HEK293 (cell line): ENCODE measurements around the gene CHKA.

ENCODE experiments used
- BCL6B ChIP-seq: fragments of 450-650 bp; formaldehyde crosslinking; IDR thresholded peaks from 2 replicates; pipeline ENCODE4 v1.5.1; 2017; ENCODE audit warnings: missing biosample characterization, missing genetic modification characterization
- KLF9 ChIP-seq: fragments of 450-650 bp; formaldehyde crosslinking; IDR thresholded peaks from 2 replicates; pipeline ENCODE4 v1.5.1; 2016; ENCODE audit warnings: missing biosample characterization, missing genetic modification characterization, low read depth
- PRDM1 ChIP-seq: fragments of 450-650 bp; formaldehyde crosslinking; IDR thresholded peaks from 2 replicates; pipeline ENCODE4; 2016; ENCODE audit warnings: missing biosample characterization, missing genetic modification characterization
- PRDM10 ChIP-seq: fragments of 450-650 bp; formaldehyde crosslinking; IDR thresholded peaks from 2 replicates; pipeline ENCODE4 v1.5.1; 2016; ENCODE audit warnings: missing biosample characterization, missing genetic modification characterization
- SCRT1 ChIP-seq: fragments of 450-650 bp; formaldehyde crosslinking; IDR thresholded peaks from 2 replicates; pipeline ENCODE4 v1.5.1; 2016; ENCODE audit warnings: missing biosample characterization, missing genetic modification characterization, borderline replicate concordance
- SCRT2 ChIP-seq: fragments of 450-650 bp; formaldehyde crosslinking; IDR thresholded peaks from 2 replicates; pipeline ENCODE4 v1.5.1; 2016; ENCODE audit warnings: missing biosample characterization, missing genetic modification characterization
- SP3 ChIP-seq: fragments of 450-650 bp; formaldehyde crosslinking; IDR thresholded peaks from 2 replicates; pipeline ENCODE4 v1.5.1; 2016; ENCODE audit warnings: missing biosample characterization, missing genetic modification characterization
- WT1 ChIP-seq: fragments of 450-650 bp; formaldehyde crosslinking; IDR thresholded peaks from 2 replicates; pipeline ENCODE4 v1.5.1; 2016; ENCODE audit warnings: missing biosample characterization, missing genetic modification characterization
- ZBTB7A ChIP-seq: fragments of 450-650 bp; formaldehyde crosslinking; IDR thresholded peaks from 2 replicates; pipeline ENCODE4 v1.5.1; 2016; ENCODE audit warnings: low read depth, missing biosample characterization, missing genetic modification characterization
- ZNF121 ChIP-seq: fragments of 450-650 bp; formaldehyde crosslinking; IDR thresholded peaks from 2 replicates; pipeline ENCODE4 v1.5.1; 2016; ENCODE audit warnings: missing biosample characterization, missing genetic modification characterization
- ZNF174 ChIP-seq: fragments of 450-650 bp; formaldehyde crosslinking; IDR thresholded peaks from 2 replicates; pipeline ENCODE4 v1.5.0; 2017; ENCODE audit warnings: missing biosample characterization, mild to moderate bottlenecking, missing genetic modification characterization
- ZNF19 ChIP-seq: fragments of 450-650 bp; formaldehyde crosslinking; IDR thresholded peaks from 2 replicates; pipeline ENCODE4; 2016; ENCODE audit warnings: missing biosample characterization, missing genetic modification characterization, low read depth
- ZNF214 ChIP-seq: fragments of 450-650 bp; formaldehyde crosslinking; IDR thresholded peaks from 2 replicates; pipeline ENCODE4 v1.5.1; 2017; ENCODE audit warnings: missing biosample characterization, mild to moderate bottlenecking, missing genetic modification characterization, borderline replicate concordance
- ZNF223 ChIP-seq: fragments of 450-650 bp; formaldehyde crosslinking; IDR thresholded peaks from 2 replicates; pipeline ENCODE4 v1.5.1; 2016; ENCODE audit warnings: missing biosample characterization, missing genetic modification characterization
- ZNF24 ChIP-seq: fragments of 450-650 bp; formaldehyde crosslinking; IDR thresholded peaks from 2 replicates; pipeline ENCODE4 v1.5.1; 2016; ENCODE audit warnings: missing biosample characterization, missing genetic modification characterization
- ZNF311 ChIP-seq: fragments of 450-650 bp; formaldehyde crosslinking; IDR thresholded peaks from 2 replicates; pipeline ENCODE4 v1.5.1; 2017; ENCODE audit warnings: missing biosample characterization, missing genetic modification characterization, borderline replicate concordance
- ZNF37A ChIP-seq: fragments of 450-650 bp; IDR thresholded peaks from 2 replicates; pipeline ENCODE4 v1.5.1; 2018; ENCODE audit warnings: missing biosample characterization, missing genetic modification characterization
- ZNF416 ChIP-seq: fragments of 450-650 bp; formaldehyde crosslinking; IDR thresholded peaks from 2 replicates; pipeline ENCODE4 v1.5.1; 2016; ENCODE audit warnings: missing biosample characterization, missing genetic modification characterization
- ZNF544 ChIP-seq: fragments of 450-650 bp; formaldehyde crosslinking; IDR thresholded peaks from 2 replicates; pipeline ENCODE4 v1.5.0; 2017; ENCODE audit warnings: missing biosample characterization, missing genetic modification characterization
- ZNF560 ChIP-seq: fragments of 450-650 bp; formaldehyde crosslinking; IDR thresholded peaks from 2 replicates; pipeline ENCODE4 v1.5.1; 2017; ENCODE audit warnings: missing biosample characterization, missing genetic modification characterization, borderline replicate concordance
- ZNF561 ChIP-seq: fragments of 450-650 bp; IDR thresholded peaks from 2 replicates; pipeline ENCODE4 v1.5.1; 2018; ENCODE audit warnings: missing biosample characterization, missing genetic modification characterization, borderline replicate concordance
- ZNF645 ChIP-seq: fragments of 450-650 bp; formaldehyde crosslinking; IDR thresholded peaks from 2 replicates; pipeline ENCODE4; 2016; ENCODE audit warnings: missing biosample characterization, missing genetic modification characterization
- ZNF664 ChIP-seq: fragments of 450-650 bp; formaldehyde crosslinking; IDR thresholded peaks from 2 replicates; pipeline ENCODE4 v1.5.1; 2016; ENCODE audit warnings: missing biosample characterization, missing genetic modification characterization
- ZNF677 ChIP-seq: fragments of 450-650 bp; IDR thresholded peaks from 2 replicates; pipeline ENCODE4 v1.5.0; 2018; ENCODE audit warnings: missing biosample characterization, mild to moderate bottlenecking, missing genetic modification characterization, moderate library complexity
- ZNF704 ChIP-seq: fragments of 450-650 bp; formaldehyde crosslinking; IDR thresholded peaks from 2 replicates; pipeline ENCODE4 v1.5.1; 2016; ENCODE audit warnings: missing biosample characterization, missing genetic modification characterization
- ZSCAN16 ChIP-seq: fragments of 450-650 bp; formaldehyde crosslinking; IDR thresholded peaks from 2 replicates; pipeline ENCODE4 v1.5.1; 2016; ENCODE audit warnings: missing biosample characterization, missing genetic modification characterization
- ZSCAN18 ChIP-seq: fragments of 450-650 bp; formaldehyde crosslinking; IDR thresholded peaks from 2 replicates; pipeline ENCODE4 v1.5.1; 2016; ENCODE audit warnings: missing biosample characterization, missing genetic modification characterization
- ZSCAN23 ChIP-seq: fragments of 450-650 bp; formaldehyde crosslinking; IDR thresholded peaks from 2 replicates; pipeline ENCODE4 v1.5.1; 2016; ENCODE audit warnings: missing biosample characterization, missing genetic modification characterization
- ZSCAN4 ChIP-seq: fragments of 450-650 bp; formaldehyde crosslinking; IDR thresholded peaks from 2 replicates; pipeline ENCODE4 v1.5.1; 2017; ENCODE audit warnings: missing biosample characterization, missing genetic modification characterization
- ZXDB ChIP-seq: fragments of 450-650 bp; formaldehyde crosslinking; IDR thresholded peaks from 2 replicates; pipeline ENCODE4 v1.5.1; 2016; ENCODE audit warnings: missing biosample characterization, missing genetic modification characterization

CHKA gene

GRCh38 chr11:68121067-68121899 is at the start of gene CHKA (continued):
- TF ChIP-seq SCRT1 (tag by site-specific recombination) (no peak), ZXDB (tag by site-specific recombination) (peak; percentile 90), ZNF544 (tag by site-specific recombination) (no peak), ZNF416 (tag by site-specific recombination) (no peak), ZNF645 (tag by site-specific recombination) (no peak), SP3 (tag by site-specific recombination) (peak; percentile 39; the same call in 1 of the 2 replicates), ZSCAN18 (tag by site-specific recombination) (no peak), ZNF24 (tag by site-specific recombination) (no peak), ZSCAN16 (tag by site-specific recombination) (no peak), PRDM1 (tag by site-specific recombination) (no peak), ZNF311 (tag by site-specific recombination) (no peak), ZBTB7A (tag by site-specific recombination) (no peak), ZNF560 (tag by site-specific recombination) (no peak), SCRT2 (no peak), ZNF704 (tag by site-specific recombination) (no peak), ZNF214 (no peak), ZNF121 (no peak), WT1 (tag by site-specific recombination) (no peak), ZNF19 (tag by site-specific recombination) (no peak), ZSCAN4 (no peak), KLF9 (tag by site-specific recombination) (peak; percentile 41; the same call in 1 of the 2 replicates), ZNF677 (tag by site-specific recombination) (no peak), ZNF174 (tag by site-specific recombination) (no peak), ZNF37A (tag by site-specific recombination) (no peak), PRDM10 (tag by site-specific recombination) (peak; percentile 55), BCL6B (tag by site-specific recombination) (no peak), ZSCAN23 (tag by site-specific recombination) (no peak), ZNF561 (tag by site-specific recombination) (peak; percentile 65; the same call in 1 of the 2 replicates), ZNF223 (tag by site-specific recombination) (no peak), ZNF664 (tag by site-specific recombination) (no peak)
